Neural progenitor cell (in vitro differentiated cells): ENCODE measurements around the gene KDM8. TPM values are rescaled to one million over a fixed set of nuclear protein-coding genes. Genes with fewer than 3 reads are reported as not detected.

ENCODE experiments used
- DNase-seq: peaks from one replicate; pipeline ENCODE4 v3.0.0-alpha.2; 2016; ENCODE audit warnings: low spot score
- H2AFZ ChIP-seq: fragments of 200-600 bp; sonication (generic); replicated peaks from 2 replicates; pipeline ENCODE4 v1.6.1; 2016; ENCODE audit warnings: antibody characterized with exemption
- H3F3A ChIP-seq: fragments of 200-600 bp; sonication (generic); 2 replicates; pipeline ENCODE4 v1.6.1; 2016; ENCODE audit warnings: antibody characterized with exemption, low read depth
- H3K27ac ChIP-seq: fragments of 200-600 bp; sonication (generic); 2 replicates; pipeline ENCODE4 v1.5.1; 2016; ENCODE audit warnings: mild to moderate bottlenecking
- H3K27me3 ChIP-seq: fragments of 200-600 bp; sonication (generic); 2 replicates; pipeline ENCODE4 v1.6.1; 2016; ENCODE audit warnings: mild to moderate bottlenecking, moderate library complexity
- H3K36me3 ChIP-seq: fragments of 200-600 bp; sonication (generic); 2 replicates; pipeline ENCODE4 v1.5.1; 2016
- H3K4me1 ChIP-seq: fragments of 200-600 bp; sonication (generic); 2 replicates; pipeline ENCODE4 v1.6.1; 2016; ENCODE audit warnings: mixed run types
- H3K4me2 ChIP-seq: fragments of 200-600 bp; sonication (generic); 2 replicates; pipeline ENCODE4 v1.6.1; 2016
- H3K4me3 ChIP-seq: fragments of 200-600 bp; sonication (generic); 2 replicates; pipeline ENCODE4 v1.5.1; 2016
- H3K79me2 ChIP-seq: fragments of 200-600 bp; sonication (generic); 2 replicates; pipeline ENCODE4 v1.6.1; 2016; ENCODE audit warnings: low read depth
- H3K9ac ChIP-seq: fragments of 200-600 bp; sonication (generic); 2 replicates; pipeline ENCODE4 v1.6.1; 2016
- H3K9me3 ChIP-seq: fragments of 200-600 bp; sonication (generic); 2 replicates; pipeline ENCODE4 v1.5.1; 2016; ENCODE audit warnings: low read depth
- H4K20me1 ChIP-seq: fragments of 200-600 bp; sonication (generic); 2 replicates; pipeline ENCODE4 v1.6.1; 2016; ENCODE audit warnings: low read depth
- H3K27ac Mint-ChIP-seq: 3 replicates; pipeline ENCODE4 v1.8.0; 2021; ENCODE audit warnings: mixed read lengths
- H3K27me3 Mint-ChIP-seq: 2 replicates; pipeline ENCODE4 v1.8.0; 2022; ENCODE audit warnings: low read depth, mild to moderate bottlenecking, inconsistent platforms, moderate library complexity, mixed read lengths; ENCODE audit not compliant: insufficient read depth
- H3K36me3 Mint-ChIP-seq: 3 replicates; pipeline ENCODE4 v1.8.0; 2021; ENCODE audit warnings: mixed read lengths
- H3K4me1 Mint-ChIP-seq: 3 replicates; pipeline ENCODE4 v1.8.0; 2021; ENCODE audit warnings: mixed read lengths
- H3K4me3 Mint-ChIP-seq: 3 replicates; pipeline ENCODE4 v1.8.0; 2021; ENCODE audit warnings: mild to moderate bottlenecking, moderate library complexity, mixed read lengths
- H3K9me3 Mint-ChIP-seq: 3 replicates; pipeline ENCODE4 v1.8.0; 2020; ENCODE audit warnings: mixed read lengths
- EZH2 ChIP-seq: fragments of 200-600 bp; sonication (generic); IDR thresholded peaks from 2 replicates; pipeline ENCODE4 v1.6.1; 2017; ENCODE audit warnings: antibody characterized with exemption, mild to moderate bottlenecking, moderate library complexity
- EZH2phosphoT487 ChIP-seq: fragments of 200-600 bp; sonication (generic); IDR thresholded peaks from 2 replicates; pipeline ENCODE4 v1.6.1; 2017; ENCODE audit warnings: antibody characterized with exemption
- total RNA-seq: library from RNA; depleted of rRNA; stranded (reverse); fragments of >200 nt; gene quantifications from 2 replicates; pipeline ENCODE4 v1.2.3, GENCODE V29; 2015; ENCODE audit warnings: low replicate concordance
- TF ChIP-seq, protein P1 (sequence below): fragments of 200-600 bp; sonication (generic); IDR thresholded peaks from 2 replicates; pipeline ENCODE4 v1.5.1; 2017; ENCODE audit warnings: antibody characterized with exemption, mild to moderate bottlenecking

KDM8 gene
- total RNA-seq, 1 donor from 2014 or later = 6.5 TPM

DNA sequence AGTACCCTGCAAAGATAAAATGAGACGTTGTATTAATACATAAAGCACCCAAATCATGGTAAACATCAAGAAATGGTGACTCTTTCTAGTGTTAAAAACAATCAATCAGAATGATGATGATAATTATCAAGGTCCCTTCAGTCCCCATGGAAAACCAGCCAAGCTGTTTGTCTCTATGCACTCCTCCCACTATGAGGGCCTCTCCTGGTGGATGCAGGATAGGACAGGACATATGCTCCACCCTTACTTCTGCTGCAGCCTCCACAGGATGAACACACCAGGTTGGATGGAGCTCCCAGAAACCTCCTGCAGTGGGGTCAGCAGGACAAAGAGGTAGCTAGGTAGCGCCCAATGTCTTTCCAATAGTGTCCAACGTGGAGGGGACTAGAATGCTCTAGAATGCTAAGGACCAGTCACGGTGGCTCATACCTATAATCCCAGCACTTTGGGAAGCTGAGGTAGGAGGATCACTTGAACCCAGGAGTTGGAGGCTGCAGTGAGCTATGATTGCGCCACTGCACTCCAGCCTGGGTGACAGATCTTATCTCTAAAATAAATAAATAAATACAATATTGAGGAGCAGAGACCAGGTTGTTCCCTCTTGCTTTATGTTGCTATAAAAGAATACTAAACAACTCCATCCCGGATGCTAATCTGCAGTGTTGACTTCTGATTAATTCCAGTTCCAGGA is 9.9 kb upstream of the KDM8 start:
- Histone ChIP-seq H3K4me3 (no peak overlapping the region), H3K27ac (no peak overlapping the region), H3K36me3 (no peaks in the 10 kb centered on the region), H3K79me2 (no peaks in the 10 kb centered on the region), H2AFZ (no peak overlapping the region), H3K4me2 (no peak overlapping the region), H3F3A (no peaks in the 10 kb centered on the region), H3K4me1 (no peaks in the 10 kb centered on the region), H3K9ac (no peak overlapping the region), H4K20me1 (no peaks in the 10 kb centered on the region), H3K9me3 (no peaks in the 10 kb centered on the region), H3K27me3 (no peaks in the 10 kb centered on the region)
- Mint-ChIP-seq H3K27ac (no peak overlapping the region), H3K27me3 (peaks cover 4% of the 10 kb centered on the region), H3K9me3 (no peaks in the 10 kb centered on the region), H3K4me3 (no peak overlapping the region), H3K36me3 (no peaks in the 10 kb centered on the region), H3K4me1 (peaks cover 2% of the 10 kb centered on the region)
- TF ChIP-seq EZH2 (no peak), EZH2phosphoT487 (no peak)
- TF ChIP-seq, protein P1, sequence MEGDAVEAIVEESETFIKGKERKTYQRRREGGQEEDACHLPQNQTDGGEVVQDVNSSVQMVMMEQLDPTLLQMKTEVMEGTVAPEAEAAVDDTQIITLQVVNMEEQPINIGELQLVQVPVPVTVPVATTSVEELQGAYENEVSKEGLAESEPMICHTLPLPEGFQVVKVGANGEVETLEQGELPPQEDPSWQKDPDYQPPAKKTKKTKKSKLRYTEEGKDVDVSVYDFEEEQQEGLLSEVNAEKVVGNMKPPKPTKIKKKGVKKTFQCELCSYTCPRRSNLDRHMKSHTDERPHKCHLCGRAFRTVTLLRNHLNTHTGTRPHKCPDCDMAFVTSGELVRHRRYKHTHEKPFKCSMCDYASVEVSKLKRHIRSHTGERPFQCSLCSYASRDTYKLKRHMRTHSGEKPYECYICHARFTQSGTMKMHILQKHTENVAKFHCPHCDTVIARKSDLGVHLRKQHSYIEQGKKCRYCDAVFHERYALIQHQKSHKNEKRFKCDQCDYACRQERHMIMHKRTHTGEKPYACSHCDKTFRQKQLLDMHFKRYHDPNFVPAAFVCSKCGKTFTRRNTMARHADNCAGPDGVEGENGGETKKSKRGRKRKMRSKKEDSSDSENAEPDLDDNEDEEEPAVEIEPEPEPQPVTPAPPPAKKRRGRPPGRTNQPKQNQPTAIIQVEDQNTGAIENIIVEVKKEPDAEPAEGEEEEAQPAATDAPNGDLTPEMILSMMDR = no peak
- no peak for DNase-seq

DNA sequence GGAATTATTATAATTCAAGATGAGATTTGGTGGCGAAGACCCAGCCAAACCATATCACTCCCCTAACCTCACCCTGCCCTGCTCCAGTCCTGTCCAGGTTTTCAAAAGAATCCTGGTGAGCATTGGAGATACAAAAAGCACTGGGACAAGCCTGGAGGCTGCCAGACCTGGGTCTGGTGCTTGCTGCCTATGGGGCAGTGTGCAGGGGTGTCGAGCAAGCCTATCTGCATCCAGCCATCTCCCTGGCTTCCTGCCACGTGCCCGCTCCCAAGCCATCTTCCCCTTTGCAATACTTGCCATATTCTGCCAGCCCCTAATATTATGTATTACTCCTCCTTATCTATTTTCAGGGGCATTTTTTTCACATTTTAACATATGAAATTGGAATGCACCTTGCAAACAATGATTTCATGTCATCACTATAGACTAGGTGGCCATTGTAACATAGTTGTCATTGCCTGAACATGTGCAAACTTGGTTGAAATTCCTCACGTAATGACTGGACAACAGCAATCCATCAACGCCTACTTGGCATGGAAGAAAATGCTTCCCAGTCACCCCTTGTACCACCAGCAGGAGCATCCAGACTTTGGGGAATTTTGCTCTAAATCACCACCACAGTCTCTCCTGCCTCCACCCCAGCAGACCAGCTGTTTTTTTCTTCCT is 8.1 kb upstream of the KDM8 start:
- DNase-seq = no peak
- no peak for TF ChIP-seq EZH2phosphoT487
- TF ChIP-seq EZH2 = no peak
- TF ChIP-seq, protein P1 = no peak
- no peak overlapping the region for H3K4me2 ChIP-seq
- peaks cover 4% of the 10 kb centered on the region for H3K27me3 Mint-ChIP-seq
- H3K4me1 Mint-ChIP-seq = no peaks in the 10 kb centered on the region
- no peaks in the 10 kb centered on the region for H3K27me3 ChIP-seq
- H3K27ac Mint-ChIP-seq = no peak overlapping the region
- H3K4me3 Mint-ChIP-seq = no peak overlapping the region
- no peaks in the 10 kb centered on the region for H3K36me3 Mint-ChIP-seq
- H3K9me3 ChIP-seq = no peaks in the 10 kb centered on the region
- H3K4me1 ChIP-seq = no peaks in the 10 kb centered on the region
- H2AFZ ChIP-seq = no peak overlapping the region
- H3K79me2 ChIP-seq = no peaks in the 10 kb centered on the region
- H4K20me1 ChIP-seq = no peaks in the 10 kb centered on the region
- no peak overlapping the region for H3K4me3 ChIP-seq
- H3K9me3 Mint-ChIP-seq = no peaks in the 10 kb centered on the region
- H3K27ac ChIP-seq = no peak overlapping the region
- H3F3A ChIP-seq = no peaks in the 10 kb centered on the region
- no peak overlapping the region for H3K9ac ChIP-seq
- no peaks in the 10 kb centered on the region for H3K36me3 ChIP-seq

DNA sequence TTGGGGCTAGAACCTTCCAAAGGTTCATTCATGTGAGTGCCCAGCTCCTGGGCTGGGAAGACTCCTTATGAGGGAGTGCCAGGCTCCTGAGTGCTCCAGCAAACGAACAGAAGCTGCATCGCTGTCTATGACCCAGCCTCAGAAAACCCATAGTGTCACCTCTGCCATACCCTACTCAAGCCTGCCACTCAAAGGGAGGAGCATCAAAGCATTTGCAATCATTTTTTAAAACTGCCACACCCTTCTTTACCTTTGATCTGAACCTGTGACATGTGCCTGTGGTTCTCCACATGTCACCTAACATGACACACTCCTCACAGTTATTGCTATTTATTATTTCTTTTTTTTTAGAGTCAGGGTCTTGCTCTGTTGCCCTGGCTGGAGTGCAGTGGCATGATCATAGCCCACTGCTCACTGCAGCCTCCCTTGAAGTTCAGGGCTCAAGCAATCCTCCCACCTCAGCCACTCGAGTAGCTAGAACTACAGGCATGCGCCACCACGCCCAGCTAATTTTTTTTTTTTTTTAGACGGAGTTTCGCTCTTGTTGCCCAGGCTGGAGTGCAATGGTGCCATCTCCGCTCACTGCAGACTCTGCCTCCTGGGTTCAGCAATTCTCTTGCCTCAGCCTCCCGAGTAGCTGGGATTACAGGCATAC is 7.3 kb upstream of the KDM8 start:
- H4K20me1 ChIP-seq = no peaks in the 10 kb centered on the region
- Mint-ChIP-seq H3K4me3 (no peak overlapping the region), H3K9me3 (no peaks in the 10 kb centered on the region), H3K4me1 (no peaks in the 10 kb centered on the region), H3K27ac (no peak overlapping the region), H3K36me3 (no peaks in the 10 kb centered on the region), H3K27me3 (peaks cover 8% of the 10 kb centered on the region)
- TF ChIP-seq, protein P1 = no peak
- no peaks in the 10 kb centered on the region for H3K36me3 ChIP-seq
- no peak overlapping the region for H3K4me2 ChIP-seq
- no peak overlapping the region for H3K9ac ChIP-seq
- no peaks in the 10 kb centered on the region for H3K79me2 ChIP-seq
- H3K9me3 ChIP-seq = no peaks in the 10 kb centered on the region
- H3F3A ChIP-seq = no peaks in the 10 kb centered on the region
- no peaks in the 10 kb centered on the region for H3K4me1 ChIP-seq
- no peaks in the 10 kb centered on the region for H3K27me3 ChIP-seq
- DNase-seq = no peak
- no peak overlapping the region for H2AFZ ChIP-seq
- no peak overlapping the region for H3K27ac ChIP-seq
- H3K4me3 ChIP-seq = no peak overlapping the region
